ENCODE results near the gene ADAMTSL5. TPM values are rescaled to one million over a fixed set of nuclear protein-coding genes. Genes with fewer than 3 reads are reported as not detected.
"Not testable (repeated sequence)": the region's sequence is repeated elsewhere in the genome, so short reads cannot be mapped to it uniquely, and the experiment has no call there.

ADAMTSL5 gene
- total RNA-seq, 2 donors from 2014 or later, result 4.1 to 4.8 TPM

GRCh38 chr19:1538978-1539377 lies 26.2 kb upstream of the ADAMTSL5 start:
- Histone ChIP-seq H3K9me3 (ENCODE audit: control insufficient read depth, low read length) (no peaks in the 10 kb centered on the region), H3K4me3 (ENCODE audit: low read length) (no peak overlapping the region), H3K27ac (ENCODE audit: low read depth, low read length) (no peak overlapping the region), H3K4me1 (ENCODE audit: control insufficient read depth, insufficient read depth, low read length) (no peaks in the 10 kb centered on the region), H3K9ac (ENCODE audit: extremely low read depth, low read length, poor library complexity, severe bottlenecking) (no peak overlapping the region), H3K36me3 (ENCODE audit: control insufficient read depth, insufficient read depth, low read length) (no peaks in the 10 kb centered on the region), H3K27me3 (ENCODE audit: control insufficient read depth, insufficient read depth, low read length, poor library complexity, severe bottlenecking) (peaks cover 7% of the 10 kb centered on the region)
- TF ChIP-seq CTCF (conservative IDR thresholded peaks at IDR 0.05), result no peak
- no peaks in the 10 kb centered on the region for H3K9me3 Mint-ChIP-seq
- no peak overlapping the region for H3K27ac Mint-ChIP-seq
- no peaks in the 10 kb centered on the region for H3K36me3 Mint-ChIP-seq (ENCODE audit: low read depth)
- no peak for DNase-seq
- H3K4me1 Mint-ChIP-seq, result no peaks in the 10 kb centered on the region
- H3K4me3 Mint-ChIP-seq, result no peak overlapping the region
- peaks cover 26% of the 10 kb centered on the region for H3K27me3 Mint-ChIP-seq (ENCODE audit: insufficient read depth)
- 78 to 100% methylated on average over 1 to 15 of the region's 15 CpGs for WGBS, 2 experiments (ENCODE audit: insufficient coverage in 1 of 2, insufficient read length in 1 of 2)

- H3K4me3 Mint-ChIP-seq; H3K4me3 ChIP-seq (ENCODE audit: low read length); H3K36me3 Mint-ChIP-seq (ENCODE audit: low read depth); H3K9ac ChIP-seq (ENCODE audit: extremely low read depth, low read length, poor library complexity, severe bottlenecking); H3K27ac ChIP-seq (ENCODE audit: low read depth, low read length); H3K4me1 Mint-ChIP-seq; H3K27me3 ChIP-seq (ENCODE audit: control insufficient read depth, insufficient read depth, low read length, poor library complexity, severe bottlenecking); H3K9me3 Mint-ChIP-seq; H3K9me3 ChIP-seq (ENCODE audit: control insufficient read depth, low read length); DNase-seq; H3K27ac Mint-ChIP-seq; H3K36me3 ChIP-seq (ENCODE audit: control insufficient read depth, insufficient read depth, low read length); H3K4me1 ChIP-seq (ENCODE audit: control insufficient read depth, insufficient read depth, low read length): not testable (repeated sequence)
- WGBS, 2 experiments (ENCODE audit: insufficient coverage in 1 of 2, insufficient read length in 1 of 2), result 91 to 95% methylated on average over 6 to 7 of the region's 7 CpGs
- peaks cover 15% of the 10 kb centered on the region for H3K27me3 Mint-ChIP-seq (ENCODE audit: insufficient read depth)
These were observed 22.9 kb upstream of the ADAMTSL5 start for GRCh38 chr19:1535699-1536098.

GRCh38 chr19:1534972-1535371 lies 22.2 kb upstream of the ADAMTSL5 start:
- no peak overlapping the region for H3K4me3 Mint-ChIP-seq
- WGBS, 2 experiments (ENCODE audit: insufficient coverage in 1 of 2, insufficient read length in 1 of 2), result 83 to 84% methylated on average over 7 to 14 of the region's 14 CpGs

More at GRCh38 chr19:1534972-1535371, 22.2 kb upstream of the ADAMTSL5 start:
- Mint-ChIP-seq H3K36me3 (ENCODE audit: low read depth) (no peaks in the 10 kb centered on the region), H3K27ac (no peak overlapping the region), H3K27me3 (ENCODE audit: insufficient read depth) (peaks cover 16% of the 10 kb centered on the region), H3K9me3 (no peaks in the 10 kb centered on the region), H3K4me1 (no peaks in the 10 kb centered on the region)
- no peak for TF ChIP-seq CTCF (conservative IDR thresholded peaks at IDR 0.05)
- H3K27me3 ChIP-seq (ENCODE audit: control insufficient read depth, insufficient read depth, low read length, poor library complexity, severe bottlenecking), result no peaks in the 10 kb centered on the region
- no peak overlapping the region for H3K4me3 ChIP-seq (ENCODE audit: low read length)
- no peak for DNase-seq
- no peaks in the 10 kb centered on the region for H3K36me3 ChIP-seq (ENCODE audit: control insufficient read depth, insufficient read depth, low read length)
- H3K27ac ChIP-seq (ENCODE audit: low read depth, low read length), result no peak overlapping the region
- no peaks in the 10 kb centered on the region for H3K9me3 ChIP-seq (ENCODE audit: control insufficient read depth, low read length)
- H3K4me1 ChIP-seq (ENCODE audit: control insufficient read depth, insufficient read depth, low read length), result no peaks in the 10 kb centered on the region
- no peak overlapping the region for H3K9ac ChIP-seq (ENCODE audit: extremely low read depth, low read length, poor library complexity, severe bottlenecking)
